Adipose tissue (tissue), 3 donors: ENCODE data around the gene SCN4B. TPM values are rescaled to one million over a fixed set of nuclear protein-coding genes. Genes with fewer than 3 reads are reported as not detected.

ENCODE experiments used
- H3K27ac ChIP-seq: one replicate; pipeline ENCODE4 v1.5.1; 2013; ENCODE audit warnings: low read depth, low read length
- WGBS, 3 donors: extraction: QIAGEN DNeasy Blood & Tissue Kit; methylation state at CpG; one replicate each; pipeline ENCODE4 v1.1.7; 2013; 5-methylcytosine and 5-hydroxymethylcytosine counted together
- polyA plus RNA-seq, 3 donors: library from polyadenylated mRNA; stranded (reverse); fragments of 200-250 nt; gene quantifications; one replicate each; pipeline ENCODE4 v1.2.3, GENCODE V29; 2013
- donor health status: healthy with polysubstance abuse.
- donor health status: Bipolar disorder and iron deficiency.
- donor health status: healthy.

Gene SCN4B
- polyA plus RNA-seq, 3 donors: 1.0 to 4.0 (median 3.5) TPM

DNA sequence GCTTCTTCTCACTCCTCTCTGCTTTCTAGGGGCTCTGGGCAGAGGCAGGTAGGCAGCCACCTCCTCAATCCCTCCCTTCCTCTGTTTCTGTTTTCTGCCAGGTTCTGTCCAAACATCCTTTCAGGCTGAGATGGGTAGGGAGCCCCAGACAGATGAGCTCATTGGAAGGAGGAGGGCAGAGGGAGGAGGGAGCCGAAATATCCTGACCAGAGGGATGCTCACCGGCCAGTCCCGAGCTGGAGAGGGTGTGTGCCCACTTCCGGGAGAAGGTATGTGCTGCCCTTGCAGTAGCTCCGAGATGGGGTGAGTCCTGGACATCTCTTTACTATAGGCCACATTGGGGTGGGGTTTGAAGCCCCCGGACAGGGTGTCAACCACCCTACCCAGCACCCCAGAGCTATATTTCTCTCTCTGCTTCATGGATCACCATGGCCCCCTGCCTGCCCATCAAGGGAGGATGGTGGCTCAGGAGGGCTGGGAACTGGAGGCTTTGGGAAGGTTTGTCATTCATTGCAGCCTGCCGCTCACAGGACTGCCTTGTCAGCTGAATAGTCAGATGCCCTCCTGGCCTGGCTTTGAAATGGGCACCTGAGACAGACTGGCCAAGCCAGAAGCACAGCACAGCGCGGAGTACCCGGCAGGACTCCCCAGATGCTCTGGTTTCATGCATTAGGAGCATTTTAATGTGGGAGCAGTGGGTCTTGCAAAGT is 4.7 kb upstream of the SCN4B start:
- WGBS, 3 donors: 40 to 49% (median 49%) methylated on average over 10 of the region's 10 CpGs
- H3K27ac ChIP-seq: no peak overlapping the region

DNA sequence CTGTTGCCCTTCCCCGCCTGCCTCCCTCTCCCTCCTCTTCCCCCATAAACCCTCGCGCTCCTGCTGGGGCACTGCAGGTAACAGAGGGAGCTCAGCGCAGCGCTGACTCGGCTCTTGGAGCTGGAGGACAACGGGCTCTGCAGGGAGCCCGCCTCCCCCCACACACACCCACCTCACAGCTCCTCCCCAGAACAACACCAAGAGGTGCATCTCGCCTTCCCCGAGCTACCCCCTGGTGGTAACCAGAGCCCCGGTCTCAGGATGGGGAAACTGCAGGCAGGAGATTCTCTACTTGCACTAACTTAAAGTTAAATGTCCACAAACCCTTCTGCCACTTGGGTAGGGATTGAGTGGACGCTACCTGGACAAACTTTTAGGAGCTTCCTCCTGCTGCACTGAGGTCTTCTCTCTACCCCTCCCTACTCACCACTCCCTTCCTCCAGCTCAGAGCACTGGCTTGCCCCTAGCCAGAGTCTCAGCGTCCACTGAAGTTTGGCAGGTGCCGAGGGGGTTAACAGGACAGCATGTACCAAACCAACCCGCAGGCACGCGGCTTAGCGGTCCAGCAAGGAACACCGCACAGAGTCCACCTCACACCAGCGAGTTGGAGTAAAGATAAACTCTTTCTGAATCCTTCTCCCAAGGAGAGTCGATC is 4.0 kb upstream of the SCN4B start:
- H3K27ac ChIP-seq: no peak overlapping the region
- WGBS, 3 donors: 8 to 16% (median 8%) methylated on average over 21 of the region's 21 CpGs

DNA sequence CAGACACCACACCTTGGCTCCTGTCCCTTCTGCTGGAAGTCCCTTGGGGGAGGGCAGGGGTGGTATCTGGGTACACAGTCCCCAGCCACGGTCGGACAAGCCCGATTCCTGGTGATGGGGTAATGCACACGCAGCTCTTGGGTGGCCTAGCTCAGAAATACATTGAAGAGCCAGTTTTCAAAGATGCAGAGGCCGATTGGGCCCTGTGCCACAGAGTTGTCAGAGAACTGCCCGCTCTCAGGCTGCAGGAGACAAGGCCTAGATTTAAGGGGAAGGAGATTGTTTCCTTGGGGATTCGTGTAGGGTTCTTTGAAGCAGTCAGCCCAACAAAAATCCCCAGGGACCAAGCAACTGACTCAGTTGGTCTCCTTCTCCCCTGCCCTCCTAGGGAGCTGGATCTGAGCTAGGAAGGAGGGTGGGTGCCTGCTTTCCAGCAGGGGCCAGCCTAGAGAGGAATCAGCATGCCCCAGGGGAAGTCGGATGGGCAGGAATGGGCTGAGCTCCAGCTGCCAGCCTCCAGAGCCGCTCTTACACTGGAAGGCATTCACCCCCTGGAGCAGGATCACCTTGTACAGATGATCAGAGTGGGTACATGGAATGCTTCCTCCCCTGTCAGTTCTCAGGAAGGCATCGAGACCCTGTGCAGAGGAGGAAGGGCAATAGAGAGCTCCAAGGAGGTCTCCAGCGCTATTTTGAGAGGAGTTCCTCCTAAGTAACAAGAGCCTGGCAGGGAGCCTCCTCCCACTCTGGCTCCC is 3.3 kb upstream of the SCN4B start:
- no peak overlapping the region for H3K27ac ChIP-seq
- WGBS, 3 donors: 50 to 61% (median 56%) methylated on average over 11 of the region's 11 CpGs

DNA sequence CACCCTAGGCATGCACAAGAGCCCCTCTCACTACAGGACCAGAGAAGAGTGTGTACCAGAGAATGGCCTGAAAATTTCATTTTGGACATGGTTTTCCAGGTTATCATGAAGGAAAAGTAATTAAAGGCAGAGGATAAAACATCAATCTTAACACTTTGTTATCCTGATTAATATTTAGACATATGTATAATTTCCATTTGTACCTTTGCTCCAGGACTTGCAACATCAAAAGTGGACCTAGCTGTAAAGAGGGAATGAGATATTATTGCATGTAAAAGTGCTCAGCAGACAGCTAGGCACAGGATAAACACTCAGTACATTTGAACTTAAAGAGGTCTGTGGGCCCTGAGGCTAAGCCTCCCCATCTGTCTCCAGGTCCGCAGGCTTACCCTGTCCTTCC is 2.0 kb upstream of the SCN4B start:
- no peak overlapping the region for H3K27ac ChIP-seq
- WGBS, 3 donors: 95 to 98% (median 97%) methylated on average over 1 of the region's 1 CpG

DNA sequence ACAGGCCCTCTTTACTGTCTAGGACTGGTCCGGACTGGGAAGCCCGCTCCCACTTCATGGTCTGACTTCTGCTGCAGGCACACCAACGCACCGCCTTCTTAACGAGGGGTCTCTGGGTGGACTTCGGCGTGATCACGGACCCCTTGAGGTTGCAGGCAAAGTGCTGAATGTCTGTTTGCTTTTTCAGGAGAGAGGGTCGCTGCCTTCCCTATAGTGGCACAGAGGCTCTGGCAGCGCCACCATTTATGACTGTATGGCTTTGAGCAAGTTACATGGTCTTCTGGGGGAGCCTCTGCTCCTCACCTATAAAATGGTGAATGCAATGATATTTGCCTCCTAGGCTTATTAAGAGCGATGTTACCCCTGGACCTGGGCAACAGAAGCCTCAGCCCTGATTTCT is 1.4 kb upstream of the SCN4B start:
- WGBS, 3 donors: 83 to 90% (median 89%) methylated on average over 11 of the region's 11 CpGs
- H3K27ac ChIP-seq: no peak overlapping the region

DNA sequence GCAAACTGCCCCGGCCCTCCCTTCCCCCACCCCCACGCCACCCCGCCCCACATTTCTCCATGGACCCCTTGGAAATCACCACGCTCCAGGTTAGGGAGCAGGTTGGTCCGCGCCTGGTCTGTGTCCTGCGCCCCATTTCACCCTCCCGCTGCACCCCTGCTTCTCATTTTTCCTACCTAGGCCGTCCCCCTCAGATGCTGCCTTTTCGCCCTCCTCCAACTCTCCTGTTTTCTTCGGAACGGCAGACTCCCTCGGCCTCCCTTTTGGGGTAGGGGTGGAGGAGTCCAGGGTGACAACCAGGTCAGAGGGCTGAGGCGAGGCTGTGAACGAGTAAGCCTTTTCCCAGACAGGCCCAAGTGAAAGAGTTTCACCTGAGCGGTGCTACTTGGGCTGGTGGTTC is 893 bp upstream of the SCN4B start:
- H3K27ac ChIP-seq: no peak overlapping the region
- WGBS, 3 donors: 30 to 36% (median 36%) methylated on average over 16 of the region's 16 CpGs

DNA sequence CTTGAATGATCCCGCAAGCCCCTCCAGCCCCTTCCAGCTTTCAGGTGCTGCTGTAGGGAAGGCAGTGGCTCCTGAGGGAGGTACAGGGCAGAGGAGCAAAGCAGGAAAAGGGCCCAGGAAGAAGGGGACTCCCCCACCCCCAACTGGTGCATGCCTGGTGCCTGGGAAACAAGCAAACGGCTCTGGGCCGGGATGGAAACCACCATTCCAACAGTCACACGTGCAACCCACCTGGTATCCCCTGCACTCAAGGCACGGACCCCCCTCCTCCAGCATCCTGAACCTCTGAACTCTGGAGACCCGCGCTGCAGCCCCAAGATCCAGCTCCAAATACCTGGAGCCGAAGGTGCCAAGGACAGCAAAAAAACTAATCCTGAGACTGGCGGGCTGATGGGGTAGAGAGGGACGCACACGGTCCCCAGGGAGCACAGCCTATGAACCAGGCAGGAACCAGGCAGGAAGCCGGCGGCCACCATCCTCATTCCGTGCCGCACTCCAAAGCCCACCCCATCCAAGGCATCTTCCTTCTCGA is 537 bp downstream of the SCN4B start:
- H3K27ac ChIP-seq: no peak overlapping the region
- WGBS, 3 donors: 19 to 29% (median 22%) methylated on average over 16 of the region's 16 CpGs

DNA sequence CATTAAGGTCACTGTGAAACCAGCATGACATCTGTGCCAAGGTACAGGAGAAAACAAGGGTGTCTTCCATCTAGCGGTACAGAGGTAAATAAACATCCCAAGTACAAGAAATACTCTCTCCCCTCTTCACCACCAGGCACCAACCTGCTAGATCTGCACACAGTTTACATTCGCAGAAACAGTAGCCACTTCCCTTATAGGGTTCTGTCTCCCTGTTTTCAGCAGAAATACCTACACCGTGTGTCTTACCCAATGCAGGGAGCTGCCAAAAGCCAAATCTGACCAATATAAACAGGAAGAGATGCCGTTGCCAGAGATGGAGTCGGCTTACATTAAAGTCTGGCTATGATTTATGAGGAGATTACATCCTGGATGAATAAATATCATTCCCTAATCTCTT is 1.2 kb downstream of the SCN4B start:
- 39 to 47% (median 44%) methylated on average over 5 of the region's 5 CpGs for WGBS, 3 donors
- H3K27ac ChIP-seq: no peak overlapping the region

DNA sequence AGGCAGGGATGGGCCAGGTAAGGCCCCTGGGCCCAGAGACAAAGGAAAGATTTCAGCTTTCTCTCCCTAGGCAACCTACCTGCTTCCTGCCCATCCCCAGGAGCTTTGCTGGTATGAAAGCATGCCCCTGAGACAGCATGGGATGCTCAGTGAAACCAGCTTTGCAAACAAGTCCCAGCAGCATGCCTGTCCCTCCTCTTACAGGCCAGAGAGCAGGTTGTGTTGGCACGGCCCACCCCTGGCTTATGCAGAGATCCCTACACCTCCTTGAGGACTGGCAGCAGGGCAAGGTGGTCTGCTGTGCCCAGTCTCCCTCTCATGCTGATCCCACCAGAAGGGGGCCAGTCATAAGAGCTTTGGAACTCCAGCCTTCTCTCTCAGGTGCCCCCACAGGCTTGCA is 3.1 kb downstream of the SCN4B start:
- WGBS, 3 donors: 74 to 100% (median 79%) methylated on average over 1 of the region's 1 CpG
- H3K27ac ChIP-seq: no peak overlapping the region

DNA sequence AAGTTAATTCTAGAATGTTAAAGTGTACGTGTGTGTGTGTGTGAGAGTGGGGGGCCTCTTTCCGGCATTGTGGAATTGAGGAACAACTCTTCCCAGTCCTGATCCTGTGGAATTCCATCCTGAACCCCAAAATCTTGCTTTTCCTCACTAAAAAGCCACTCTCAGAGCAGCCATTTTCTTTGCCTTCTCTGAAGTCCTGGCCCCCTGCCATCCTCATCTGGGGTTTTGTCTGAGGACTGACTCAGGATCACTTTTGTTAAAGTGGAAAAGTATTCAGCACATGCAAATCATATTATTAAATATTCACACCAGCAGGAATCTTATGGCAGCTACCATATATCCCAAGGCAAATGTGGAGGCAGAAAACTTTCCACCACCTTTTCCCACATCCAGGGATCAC is 3.8 kb downstream of the SCN4B start:
- no peak overlapping the region for H3K27ac ChIP-seq
- WGBS, 3 donors: 65 to 84% (median 83%) methylated on average over 2 of the region's 2 CpGs

DNA sequence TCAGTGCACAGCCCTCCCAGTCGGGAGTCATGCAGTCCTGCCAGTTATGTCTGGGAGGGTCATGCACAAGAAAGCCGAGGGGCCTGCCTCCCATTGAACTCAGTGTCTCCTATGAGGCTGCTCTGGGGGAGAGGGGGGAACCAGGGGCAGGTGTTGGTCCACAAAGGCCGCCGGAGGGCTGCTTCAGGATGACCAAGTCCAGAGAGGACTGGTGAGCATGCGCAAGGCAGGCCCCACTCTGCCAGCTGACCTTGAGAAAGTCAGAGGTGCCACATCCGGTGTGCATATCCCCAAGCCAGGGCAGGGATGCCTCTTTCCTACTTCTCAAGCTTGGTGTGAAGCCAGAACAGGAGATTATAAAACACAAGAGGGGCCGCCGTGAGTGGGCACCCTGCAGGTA is 4.4 kb downstream of the SCN4B start:
- WGBS, 3 donors: 69 to 83% (median 74%) methylated on average over 8 of the region's 8 CpGs

DNA sequence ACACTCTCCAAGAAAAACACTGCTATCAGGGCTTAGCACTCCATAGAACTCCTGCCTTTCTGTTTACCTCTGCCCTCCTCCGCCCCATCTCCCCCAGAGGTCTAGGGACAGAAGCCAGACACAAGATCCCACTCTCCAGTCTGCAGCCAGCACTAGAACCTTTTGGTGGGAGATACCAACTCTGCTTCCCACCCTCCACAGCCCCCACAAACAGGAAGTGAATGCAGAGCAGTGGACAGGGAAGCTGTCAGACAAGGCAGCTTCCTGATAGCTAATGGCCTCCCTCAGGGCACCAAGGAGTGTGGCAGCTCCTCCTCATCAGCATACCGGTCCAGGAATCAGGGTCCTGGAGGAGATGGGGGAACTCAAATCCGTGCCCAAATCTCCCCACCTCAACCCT is 5.1 kb downstream of the SCN4B start:
- WGBS, 3 donors: 54 to 74% (median 61%) methylated on average over 3 of the region's 3 CpGs

More for the DNA sequence above, 4.4 kb downstream of the SCN4B start:
- H3K27ac ChIP-seq: no peak overlapping the region

DNA sequence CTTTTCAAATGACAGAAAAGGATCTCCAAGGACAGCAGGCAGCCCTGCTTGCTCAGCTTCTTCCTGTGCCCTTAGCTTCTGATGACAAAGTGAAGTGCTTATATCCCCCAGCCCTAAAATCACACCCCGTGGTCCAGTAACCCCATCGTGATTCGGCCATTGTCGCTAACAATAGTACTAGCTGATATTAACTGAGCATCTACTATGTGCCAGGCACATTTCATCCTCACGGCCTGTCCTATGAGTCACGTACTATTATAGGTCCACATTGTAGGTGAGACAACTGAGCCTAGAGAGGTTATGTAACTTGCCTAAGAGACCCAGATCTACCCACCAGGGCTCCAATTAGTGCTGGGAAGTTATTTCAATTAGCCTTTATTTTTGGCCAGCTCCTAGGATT is 6.1 kb downstream of the SCN4B start:
- H3K27ac ChIP-seq: no peak overlapping the region

More for the DNA sequence above, 5.1 kb downstream of the SCN4B start:
- no peak overlapping the region for H3K27ac ChIP-seq

DNA sequence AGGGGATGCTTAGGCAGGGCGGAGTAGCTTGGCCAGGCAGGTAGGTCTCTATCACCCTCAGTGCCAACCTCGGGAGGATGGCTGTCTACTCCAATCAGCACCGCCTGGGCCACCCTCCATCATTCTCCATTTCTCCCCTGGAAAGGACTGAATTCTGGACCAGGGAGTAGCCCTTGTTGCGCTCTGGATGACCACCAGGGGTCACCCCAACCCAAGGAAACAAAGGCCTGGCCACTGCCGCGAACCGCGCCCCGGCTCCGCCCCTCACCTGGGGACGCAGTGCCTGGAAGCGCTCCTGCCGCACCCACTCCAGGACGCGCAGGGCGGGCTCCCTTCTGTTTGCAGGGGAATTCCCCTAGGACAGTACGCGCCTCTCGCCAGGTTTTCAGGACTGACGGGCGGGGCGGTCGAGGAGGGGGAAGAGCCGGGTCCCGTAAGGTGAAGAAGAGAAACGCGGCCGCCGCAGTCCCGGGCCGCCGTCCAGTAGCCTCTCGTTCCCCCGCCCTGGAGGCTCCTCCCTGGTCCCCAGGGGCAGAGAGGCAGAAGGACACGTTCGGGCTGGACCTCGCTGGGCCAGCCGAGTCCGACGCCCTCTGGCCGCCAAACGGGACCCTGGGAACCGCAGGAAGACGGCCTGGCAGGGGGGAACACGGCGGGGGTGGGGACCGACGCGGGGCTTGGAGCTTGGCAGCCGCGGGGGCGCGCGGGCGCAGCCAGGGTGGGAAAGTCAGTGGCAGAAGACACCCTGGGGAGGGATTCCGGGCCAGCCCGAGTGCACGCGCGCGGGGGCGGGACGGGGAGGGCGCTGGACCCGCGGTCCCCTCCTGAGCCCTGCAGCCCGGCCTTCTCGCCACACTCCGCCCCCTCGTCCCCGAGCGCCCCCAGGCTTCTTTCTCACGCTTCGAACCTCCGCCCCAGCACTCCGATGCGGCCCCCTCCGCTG is 7.1 kb downstream of the SCN4B start:
- WGBS, 3 donors: 1 to 3% (median 3%) methylated on average over 60 to 78 of the region's 78 CpGs

More for the DNA sequence above, 6.1 kb downstream of the SCN4B start:
- WGBS, 3 donors: 88 to 92% (median 89%) methylated on average over 6 of the region's 6 CpGs

DNA sequence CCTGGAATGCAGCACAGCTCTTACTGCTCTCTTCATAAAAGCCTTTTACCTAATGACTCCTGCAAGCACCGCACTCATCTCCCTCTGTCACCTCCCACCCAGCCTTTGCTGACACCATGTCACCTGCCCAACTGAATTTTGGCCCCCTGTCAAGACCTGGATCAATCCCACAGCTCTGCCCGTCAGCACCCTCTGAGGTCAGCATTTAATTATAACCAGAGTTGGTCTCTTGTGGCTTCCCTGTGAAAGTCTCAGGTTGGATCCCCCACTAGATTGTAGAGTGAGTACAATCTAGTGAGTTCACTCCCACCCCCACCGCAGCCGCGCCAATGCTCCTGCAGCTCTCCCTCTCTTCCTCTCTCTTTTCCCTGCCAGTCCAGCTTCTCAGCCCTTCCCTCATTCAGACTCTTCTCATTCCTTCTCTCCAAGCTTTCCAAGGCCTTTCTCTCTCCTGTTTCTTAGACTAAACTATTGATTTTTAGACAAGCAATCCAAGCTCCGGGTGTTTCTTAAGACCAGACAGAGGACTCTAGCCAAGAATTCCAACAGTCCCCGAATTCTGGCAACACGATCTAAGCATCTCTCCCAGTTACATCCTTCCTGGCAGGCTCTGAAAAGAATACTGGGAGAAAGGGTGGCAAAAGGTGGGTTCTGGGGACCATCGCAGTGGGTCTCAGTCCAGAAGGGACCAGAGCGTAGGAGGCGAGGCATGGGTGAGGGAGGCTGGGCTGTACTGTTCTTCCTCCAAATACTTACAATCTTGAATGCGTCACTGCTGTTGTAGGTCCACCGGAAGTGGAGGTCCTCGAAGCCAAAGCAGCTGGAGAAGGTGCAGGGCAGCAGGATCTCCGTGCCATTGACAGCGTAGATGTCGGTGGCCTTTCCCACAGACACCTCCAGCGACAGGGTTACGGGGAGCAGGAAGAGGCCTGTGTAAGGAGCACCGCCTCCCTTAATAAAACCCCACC is 8.0 kb downstream of the SCN4B start:
- WGBS, 3 donors: 45 to 55% (median 52%) methylated on average over 20 of the region's 20 CpGs
- H3K27ac ChIP-seq: no peak overlapping the region

More for the DNA sequence above, 7.1 kb downstream of the SCN4B start:
- H3K27ac ChIP-seq: no peak overlapping the region

DNA sequence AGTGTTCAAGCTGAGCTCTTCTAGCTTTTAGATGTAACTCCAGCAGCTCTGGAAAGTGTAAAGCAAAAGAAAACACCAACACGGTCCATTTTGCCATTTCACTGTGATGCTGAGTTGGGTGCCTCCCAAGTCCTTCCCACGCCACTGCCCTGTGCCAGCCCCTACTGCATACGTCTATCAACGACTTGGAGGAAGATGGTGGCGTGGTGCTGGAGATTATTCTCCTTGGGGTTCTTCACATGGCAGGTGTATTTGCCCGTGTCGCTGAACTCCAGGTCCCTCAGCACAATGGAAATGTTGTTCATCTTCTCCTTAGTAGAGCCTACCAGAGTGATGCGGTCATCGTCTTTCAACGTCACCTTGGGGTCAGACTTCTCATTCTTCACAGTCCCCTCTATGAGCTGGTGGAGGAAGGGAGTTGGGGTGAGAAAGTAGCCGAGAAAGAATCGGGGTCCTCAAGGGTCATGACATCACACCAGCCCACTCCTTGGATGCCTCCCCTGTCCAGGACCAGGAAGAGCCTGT is 8.9 kb downstream of the SCN4B start:
- no peak overlapping the region for H3K27ac ChIP-seq
- 59 to 77% (median 74%) methylated on average over 12 of the region's 12 CpGs for WGBS, 3 donors

DNA sequence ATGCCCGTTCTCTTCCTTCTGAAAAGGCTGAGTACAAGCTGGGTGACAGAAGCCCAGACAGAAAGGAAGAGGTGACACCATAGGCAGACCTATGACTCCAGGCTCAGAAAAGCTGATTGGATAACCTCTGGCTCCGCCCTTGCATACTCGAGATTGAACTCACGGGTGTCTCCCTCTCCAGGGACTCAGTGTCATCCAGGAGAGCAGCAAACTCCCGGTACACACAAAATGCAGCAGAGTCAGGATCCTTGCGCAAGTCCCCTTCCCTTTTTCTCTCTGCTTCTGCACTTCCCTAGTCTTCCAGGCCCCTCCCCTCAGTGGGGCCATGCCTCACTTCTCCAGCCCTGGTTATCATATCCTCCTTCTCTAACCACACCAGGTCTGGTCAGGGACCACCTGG is 9.8 kb downstream of the SCN4B start:
- H3K27ac ChIP-seq: no peak overlapping the region
- WGBS, 3 donors: 30 to 33% (median 30%) methylated on average over 6 of the region's 6 CpGs
